NOMO-1 treated with dmso at 0.1 percent for 144 hours (cell line): ENCODE measurements around the gene ALDH3B1.
A peak's percentile ranks its signal among the peaks of the same experiment; 100 is the strongest.

Experiments
- DNase-seq: peaks from one replicate; lab custom pipeline; 2025; ENCODE audit not compliant: unreplicated experiment; lab: John Stamatoyannopoulos, UW

Gene ALDH3B1

GRCh38 chr11:67997475-67997921 lies 12.6 kb upstream of the ALDH3B1 start:
- no peak for DNase-seq

DNA sequence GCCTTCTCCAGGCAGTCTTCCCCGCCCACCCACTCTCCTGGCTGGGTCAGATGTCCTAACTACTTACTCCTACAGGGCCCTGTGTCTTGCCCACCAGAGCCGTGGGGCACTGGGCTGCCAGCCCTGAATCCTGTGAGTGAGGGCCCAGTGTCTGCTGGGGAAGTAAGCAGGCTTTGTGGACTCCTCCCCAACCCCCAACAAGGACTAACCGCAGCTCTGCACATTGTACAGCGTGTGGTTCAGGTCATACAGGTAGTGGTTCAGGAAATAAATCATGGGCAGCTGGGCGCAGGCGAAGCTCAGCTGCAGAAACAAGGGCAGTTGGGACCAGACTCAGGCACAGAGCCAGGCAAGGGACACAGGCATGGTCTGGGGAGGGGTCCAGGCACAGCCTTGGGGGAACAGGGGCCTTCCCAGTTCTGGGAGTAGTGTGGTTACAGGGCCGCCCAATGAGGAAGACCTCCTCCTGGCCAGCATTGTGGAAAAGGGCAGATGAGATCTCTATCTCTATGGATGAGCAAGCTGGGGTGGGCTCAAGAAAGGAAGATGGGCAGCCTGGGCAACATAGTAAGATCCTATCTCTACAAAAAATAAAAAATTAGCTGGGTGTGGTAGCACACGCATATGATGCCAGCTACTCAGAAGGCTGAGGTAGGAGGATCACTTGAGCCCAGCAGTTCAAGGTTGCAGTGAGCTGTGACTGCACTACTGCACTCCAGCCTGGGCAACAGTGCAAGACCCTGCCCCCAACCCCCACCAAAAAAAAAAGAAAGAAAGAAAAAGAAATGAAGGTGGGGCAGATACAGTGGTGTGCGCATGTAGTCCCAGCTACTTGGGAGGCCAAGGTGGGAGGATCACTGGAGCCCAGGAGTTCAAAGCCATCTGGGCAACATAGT lies 11.7 kb upstream of the ALDH3B1 start:
- DNase-seq = no peak

- no peak for DNase-seq
These were observed 10.9 kb upstream of the ALDH3B1 start for GRCh38 chr11:67999201-67999629.

DNA sequence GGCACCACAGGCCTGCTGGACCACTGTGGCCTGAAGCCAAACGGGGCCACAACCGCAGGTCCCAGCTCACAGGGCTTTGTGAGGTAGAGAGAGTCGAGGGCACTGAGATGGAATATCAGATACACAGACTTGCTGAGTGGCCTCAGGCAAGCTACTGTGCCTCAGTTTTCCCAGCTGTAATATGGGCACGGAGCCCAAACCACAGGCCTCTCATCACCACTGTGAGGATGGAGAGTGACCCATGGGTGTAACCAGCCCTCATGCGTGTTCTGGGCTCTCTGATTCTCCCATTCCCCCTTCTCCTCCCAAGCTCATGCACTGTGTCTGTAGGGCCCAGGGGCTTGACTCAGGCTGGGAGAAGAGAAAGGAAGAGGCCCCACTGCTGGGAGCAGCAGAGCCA lies 10.4 kb upstream of the ALDH3B1 start:
- no peak for DNase-seq

- DNase-seq = peak; percentile 62
These were observed 7.6 kb upstream of the ALDH3B1 start for GRCh38 chr11:68002575-68002937.

- peak; percentile 34 for DNase-seq
These were observed 6.9 kb upstream of the ALDH3B1 start for GRCh38 chr11:68002938-68003845.

DNA sequence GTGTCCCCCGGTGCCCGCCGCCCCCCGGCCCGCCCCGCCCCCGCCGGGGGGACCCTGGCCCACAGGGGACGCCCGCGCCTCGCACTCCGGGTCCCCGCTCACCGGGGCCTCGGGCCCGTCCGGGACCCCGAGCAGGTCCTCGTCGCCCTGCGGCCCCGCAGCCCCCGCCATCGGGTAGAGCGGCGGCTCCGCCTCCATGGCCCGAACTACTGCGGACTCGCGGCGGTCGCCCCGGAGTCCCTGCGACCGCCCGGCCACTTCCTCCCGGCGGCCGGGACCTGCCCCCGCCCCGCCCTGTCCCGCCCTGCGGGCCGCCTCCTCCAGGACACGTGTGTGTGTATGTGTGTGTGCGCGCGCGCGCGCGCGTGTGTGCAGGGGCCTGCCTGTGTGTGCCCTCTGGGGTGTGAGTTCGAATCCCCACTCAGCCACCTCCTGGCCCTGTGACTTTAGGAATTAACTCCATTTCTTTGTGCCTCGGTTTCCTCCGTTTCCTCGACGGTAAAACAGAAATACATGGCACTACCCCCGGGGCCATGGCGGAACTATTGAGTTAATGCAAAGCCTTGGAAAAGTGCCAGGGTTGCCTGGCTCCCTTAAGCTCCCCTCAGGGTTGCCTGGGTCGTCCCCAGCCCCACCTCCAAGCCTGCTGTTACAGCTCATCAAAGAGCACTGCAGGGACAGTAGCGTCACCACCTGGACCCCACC lies 6.1 kb upstream of the ALDH3B1 start, which contains the start of gene UNC93B1:
Gene UNC93B1 (minus strand): TSS at position 252 of the 705 bp plus-strand sequence. CDS start 54 bp downstream, at position 198.
- peak; percentile 83 for DNase-seq

DNA sequence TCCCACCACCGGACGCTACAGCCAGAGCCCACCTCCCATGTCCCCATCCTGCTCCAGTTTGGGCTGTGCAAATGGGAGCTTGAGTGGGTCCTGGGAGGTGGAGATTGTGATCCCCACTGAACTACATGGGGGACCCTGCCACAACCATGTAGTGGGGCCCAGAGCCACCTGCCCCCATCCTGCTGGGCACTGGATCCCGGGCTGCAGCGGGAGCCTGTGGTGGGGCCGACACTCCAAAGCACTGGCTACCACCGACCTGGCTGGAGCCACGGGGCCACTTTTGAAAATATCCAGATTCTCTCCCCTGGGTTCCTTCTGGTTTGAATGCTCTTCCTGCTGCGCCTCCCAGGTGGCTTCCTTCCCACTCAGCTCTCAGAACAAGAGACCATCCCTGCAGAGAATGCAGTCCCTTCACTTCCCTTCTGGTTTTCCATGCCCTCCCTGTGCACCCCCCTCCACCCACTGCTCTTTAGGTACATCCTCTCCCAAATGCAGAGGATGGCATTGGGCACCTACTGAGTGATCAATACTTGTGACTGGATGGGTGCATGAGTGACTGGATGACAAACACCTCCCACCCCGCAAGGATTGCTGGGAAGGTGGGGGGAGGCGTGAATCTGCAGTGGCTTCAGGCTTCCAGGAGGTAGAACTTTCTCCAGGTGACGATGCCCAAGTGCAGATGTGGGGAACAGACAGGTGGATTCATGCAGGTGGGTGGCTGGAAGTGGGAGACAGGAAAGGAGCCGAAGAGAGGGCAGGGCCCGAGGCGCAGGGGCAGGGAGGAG lies 5.4 kb upstream of the ALDH3B1 start:
- no peak for DNase-seq

GRCh38 chr11:68006606-68007166 lies 3.4 kb upstream of the ALDH3B1 start:
- no peak for DNase-seq

DNA sequence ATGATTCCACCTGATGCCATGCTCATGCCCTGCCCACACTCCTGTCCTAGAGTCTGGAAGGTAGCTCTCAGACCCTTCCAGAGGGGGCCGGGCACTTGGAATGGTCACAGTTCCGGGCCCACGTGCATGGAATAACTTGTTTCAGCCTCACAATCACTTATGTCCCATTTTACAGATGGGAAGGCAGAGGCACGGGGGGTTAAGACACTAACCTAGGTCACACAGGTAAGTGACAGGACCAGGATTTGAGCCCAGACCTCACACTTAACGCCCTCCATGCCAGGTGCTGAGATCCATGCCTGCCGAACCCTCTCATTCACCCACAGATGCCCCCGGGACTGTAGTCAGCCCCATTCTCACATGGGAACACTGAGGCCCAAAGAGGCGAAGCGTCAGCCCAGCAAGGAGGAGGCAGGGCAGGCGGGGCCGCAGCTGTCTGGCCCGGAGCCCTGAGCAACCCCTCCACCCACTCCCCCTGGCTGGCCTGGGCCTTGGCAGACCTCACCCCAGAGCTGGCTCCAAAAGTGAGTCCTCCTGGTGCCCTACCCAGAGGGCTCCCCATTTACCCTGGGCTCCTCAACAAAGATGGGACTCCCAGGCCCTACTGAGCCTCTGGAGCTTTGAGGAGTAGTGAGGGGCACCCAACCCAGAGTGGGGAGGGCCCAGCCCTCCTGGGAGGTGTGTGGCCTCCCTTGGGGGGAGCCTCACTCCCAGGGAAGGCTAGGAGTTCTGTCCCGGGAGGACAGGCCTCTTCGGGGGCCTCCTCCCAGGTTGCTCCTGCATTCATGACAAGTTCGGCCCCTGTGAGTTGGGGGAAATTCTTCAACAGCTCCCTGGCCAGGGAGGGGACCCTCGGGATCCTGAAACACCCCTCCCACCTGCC lies 2.4 kb upstream of the ALDH3B1 start:
- DNase-seq = no peak

DNA sequence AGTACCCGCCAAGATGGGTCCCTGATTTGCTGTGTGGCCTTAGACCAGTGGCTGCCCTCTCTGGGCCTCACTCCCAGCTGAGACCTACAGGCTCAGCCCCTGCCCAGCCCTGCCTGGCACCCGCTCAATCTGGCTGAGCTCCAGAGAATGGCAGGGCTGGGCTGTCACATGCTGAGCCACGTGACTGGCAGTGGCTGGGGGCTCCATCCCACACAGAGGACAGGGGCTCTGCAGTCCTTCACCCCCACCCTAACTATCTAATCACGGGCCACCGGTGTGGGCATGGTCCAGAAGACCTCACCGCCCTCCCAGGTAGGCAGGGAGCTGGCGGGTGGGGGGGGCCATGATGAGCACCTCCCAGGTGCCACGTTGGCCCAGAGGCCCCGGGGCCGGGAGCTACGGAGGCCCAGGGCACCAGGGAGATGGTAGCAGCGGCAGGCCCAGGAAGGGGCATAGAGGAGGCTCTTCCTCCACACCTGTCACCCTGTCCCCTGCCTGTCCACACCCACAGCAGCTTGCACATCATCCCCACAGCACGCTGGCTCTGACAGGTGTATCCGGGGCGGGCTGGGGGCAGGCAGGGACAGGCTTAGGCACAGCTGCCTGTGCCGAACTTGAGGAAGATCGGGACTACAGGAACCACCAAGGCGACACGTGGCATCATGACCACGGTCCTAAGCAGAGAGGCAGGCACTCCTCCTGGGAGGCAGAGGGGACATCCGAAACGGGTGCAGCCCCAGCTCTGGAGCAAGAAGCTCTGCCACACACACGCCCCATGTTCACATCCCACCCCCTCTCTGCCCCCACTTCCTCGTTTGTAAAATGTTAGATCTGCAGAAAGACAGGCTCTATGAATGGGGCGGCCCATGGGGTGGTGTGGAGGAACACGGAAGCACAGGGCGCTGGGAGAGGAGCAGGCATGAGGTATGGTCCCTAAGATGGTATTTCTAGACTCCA lies 1.5 kb upstream of the ALDH3B1 start:
- no peak for DNase-seq

DNA sequence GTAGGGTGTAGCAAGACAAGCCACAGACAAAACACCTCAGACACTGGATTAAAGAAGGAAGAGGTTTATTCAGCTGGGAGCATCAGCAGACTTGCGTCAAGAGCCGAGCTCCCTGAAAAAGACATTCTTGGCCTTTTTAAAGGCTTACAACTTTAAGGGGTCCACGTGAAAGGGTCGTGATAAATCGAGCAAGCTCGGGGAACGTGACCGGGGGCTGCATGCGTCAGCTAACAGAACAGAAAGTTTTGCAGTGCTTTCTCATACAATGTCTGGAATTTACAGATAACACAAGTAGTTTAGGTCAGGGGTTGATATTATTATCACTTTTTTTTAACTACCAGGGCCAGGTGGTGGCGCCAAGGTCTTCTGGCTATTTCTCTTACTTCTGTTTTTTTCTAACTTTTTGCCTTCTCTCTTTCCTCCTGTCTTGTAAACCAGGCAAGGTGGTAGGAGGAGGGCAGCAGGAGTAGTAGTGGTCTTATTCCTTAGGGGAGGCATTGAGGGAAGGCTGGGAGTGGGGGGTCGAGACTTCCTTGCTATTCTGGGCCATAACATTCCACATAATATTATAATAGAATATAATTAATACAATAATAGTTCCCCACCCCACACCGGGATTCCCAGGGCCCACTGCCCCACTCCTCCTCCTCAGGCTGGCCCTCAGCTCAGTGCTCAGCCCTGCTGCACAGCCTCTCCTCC lies 587 bp upstream of the ALDH3B1 start:
- DNase-seq = peak; percentile 60

DNA sequence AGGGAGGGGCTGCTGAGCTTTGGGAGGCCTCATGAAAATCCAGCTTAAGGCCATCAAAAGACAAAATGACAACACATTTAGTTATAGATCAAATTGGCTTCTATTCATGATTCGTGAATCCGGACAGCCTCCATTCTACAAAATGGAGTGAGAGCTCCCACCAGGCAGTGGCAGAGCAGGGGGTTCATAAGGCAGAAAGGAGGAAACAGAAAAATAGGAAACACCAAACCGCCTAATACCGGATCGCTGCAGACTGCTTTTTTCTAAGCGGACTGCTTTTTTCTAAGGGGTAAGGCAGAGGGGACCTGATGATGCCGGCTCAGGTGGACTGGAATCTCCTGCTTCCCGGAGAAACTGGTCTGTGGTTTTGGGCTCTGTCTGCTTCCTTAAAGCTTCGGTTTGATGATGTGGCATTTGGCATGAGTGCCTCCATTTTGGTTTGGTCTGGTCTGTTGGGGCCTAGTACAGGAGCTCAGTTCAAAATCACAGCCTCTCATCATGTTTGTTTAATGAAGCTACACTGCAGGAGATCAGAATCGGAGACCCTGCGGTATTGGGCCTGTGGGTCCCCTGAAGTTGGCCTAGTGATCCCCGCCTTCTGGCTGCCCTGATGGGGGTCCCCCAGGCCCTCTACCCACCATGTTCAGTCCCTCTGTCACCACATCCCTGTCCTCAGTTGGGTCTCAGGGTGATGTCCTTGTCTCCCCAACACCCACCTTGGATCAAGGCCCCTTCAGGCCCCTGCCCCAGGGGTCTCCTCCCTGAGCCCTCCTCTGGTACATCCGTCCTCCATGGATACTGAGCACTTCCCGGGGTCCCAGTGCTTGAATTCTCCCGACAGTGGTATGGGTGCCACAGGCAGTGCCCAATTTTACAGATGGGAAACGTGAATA lies 1.2 kb downstream of the ALDH3B1 start:
- peak; percentile 35 for DNase-seq

GRCh38 chr11:68012044-68012842 lies 2.1 kb downstream of the ALDH3B1 start:
- no peak for DNase-seq

DNA sequence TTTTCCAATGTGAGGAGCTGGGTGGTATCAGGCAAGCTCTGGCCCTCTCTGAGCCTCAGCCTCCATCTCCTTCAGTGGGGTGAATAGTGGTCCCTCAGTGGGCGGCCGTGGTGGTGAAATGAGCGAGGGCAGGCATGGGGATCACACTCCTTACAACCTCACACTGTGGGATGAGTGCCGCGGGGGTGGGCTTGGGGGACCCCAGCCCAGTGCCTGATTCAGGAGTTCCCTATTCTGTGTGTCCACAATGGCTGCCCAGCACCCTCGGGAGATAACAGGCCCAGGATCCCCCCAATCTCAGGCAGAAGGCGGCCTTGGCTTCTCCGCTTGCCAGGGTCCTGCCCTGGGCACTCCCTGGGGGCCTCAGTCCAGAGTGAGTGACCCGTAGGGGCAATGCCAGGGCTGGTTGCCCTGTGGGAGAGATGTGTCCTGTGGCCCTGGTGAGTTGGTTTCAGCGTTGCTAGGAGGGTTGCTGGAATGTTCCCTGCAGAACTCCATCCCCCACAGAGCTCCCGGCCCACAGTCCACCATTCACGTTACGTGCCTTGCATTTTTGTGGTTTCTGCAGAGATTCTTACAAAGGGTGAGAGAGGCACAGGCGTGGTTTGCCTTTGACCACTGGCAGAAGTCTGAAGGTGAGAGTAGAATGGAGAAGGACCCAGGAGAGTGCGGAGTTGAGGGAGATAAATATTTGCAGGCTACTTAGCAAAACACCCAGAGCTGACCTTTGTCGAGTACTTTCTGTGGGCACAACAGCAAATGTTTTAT lies 2.9 kb downstream of the ALDH3B1 start:
- DNase-seq = no peak
